ENCODE results near the gene MEGF11.
A peak's percentile ranks its signal among the peaks of the same experiment; 100 is the strongest.

MEGF11 gene

GRCh38 chr15:66047321-66048024 lies 206.1 kb downstream of the MEGF11 start:
- DNase-seq = no peak

DNA sequence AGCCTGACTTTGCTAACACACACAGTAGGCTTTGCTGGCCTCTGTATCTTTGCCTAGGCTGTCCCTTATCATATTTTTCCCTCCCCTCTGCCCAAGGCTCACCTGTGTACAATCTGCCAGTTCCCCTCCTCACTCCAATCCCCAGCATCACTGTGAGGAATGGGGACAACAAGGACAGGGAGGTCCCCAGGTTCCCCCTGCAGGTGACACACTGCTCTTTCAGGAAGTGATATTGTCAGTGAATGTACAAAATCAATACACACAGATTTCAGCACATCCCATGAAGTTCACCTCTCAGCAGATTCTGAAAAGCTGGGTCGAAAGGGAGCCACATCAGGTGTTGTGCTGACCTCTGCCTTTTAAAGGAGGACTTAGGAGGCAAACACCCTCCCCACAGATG lies 206.8 kb downstream of the MEGF11 start:
- no peak for DNase-seq

- no peak for DNase-seq
Observed at GRCh38 chr15:66046326-66046725, 207.2 kb downstream of the MEGF11 start.

DNA sequence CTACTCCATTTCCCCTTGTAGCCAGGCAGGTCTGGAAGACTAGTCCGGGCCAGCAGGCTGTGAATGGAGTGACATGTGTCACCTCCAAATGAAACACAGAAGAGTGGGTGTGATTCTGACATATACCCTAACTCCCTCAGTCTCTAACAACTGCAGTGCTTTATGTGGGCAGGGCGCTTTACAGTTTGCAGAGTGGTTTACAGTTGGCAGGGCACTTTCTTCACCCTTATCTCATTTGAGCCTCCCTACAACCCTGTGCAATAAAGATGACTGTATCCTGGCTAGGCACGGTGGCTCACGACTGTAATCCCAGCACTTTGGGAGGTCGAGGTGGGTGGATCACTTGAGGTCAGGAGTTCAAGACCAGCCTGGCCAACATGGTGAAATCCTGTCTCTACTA lies 208.0 kb downstream of the MEGF11 start:
- no peak for DNase-seq

GRCh38 chr15:66044837-66045236 lies 208.7 kb downstream of the MEGF11 start:
- no peak for DNase-seq

GRCh38 chr15:66043264-66043663 lies 210.3 kb downstream of the MEGF11 start:
- no peak for DNase-seq

- DNase-seq = no peak
Observed at GRCh38 chr15:66042624-66043023, 210.9 kb downstream of the MEGF11 start.

DNA sequence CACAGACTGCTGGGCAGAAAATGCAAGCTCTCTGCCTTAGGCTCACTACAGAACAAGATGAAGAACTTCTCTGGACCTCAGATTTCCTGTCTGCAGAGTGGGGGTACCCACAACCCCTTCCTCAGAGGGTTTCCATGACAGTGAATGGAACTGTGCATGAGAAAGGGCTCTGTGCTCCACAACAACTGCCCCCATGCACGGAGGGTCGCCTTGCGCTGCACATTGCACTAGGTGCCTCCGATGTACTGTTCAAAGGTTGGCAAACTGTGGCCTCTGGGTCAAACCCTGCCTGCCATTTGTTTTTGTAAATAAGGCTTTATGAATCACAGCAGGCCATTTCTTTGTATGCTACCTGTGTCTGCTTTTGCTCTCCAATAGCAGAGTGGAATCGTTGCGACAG lies 212.3 kb downstream of the MEGF11 start:
- DNase-seq = no peak

- no peak for DNase-seq
Observed at GRCh38 chr15:66040211-66040892, 213.2 kb downstream of the MEGF11 start.

DNA sequence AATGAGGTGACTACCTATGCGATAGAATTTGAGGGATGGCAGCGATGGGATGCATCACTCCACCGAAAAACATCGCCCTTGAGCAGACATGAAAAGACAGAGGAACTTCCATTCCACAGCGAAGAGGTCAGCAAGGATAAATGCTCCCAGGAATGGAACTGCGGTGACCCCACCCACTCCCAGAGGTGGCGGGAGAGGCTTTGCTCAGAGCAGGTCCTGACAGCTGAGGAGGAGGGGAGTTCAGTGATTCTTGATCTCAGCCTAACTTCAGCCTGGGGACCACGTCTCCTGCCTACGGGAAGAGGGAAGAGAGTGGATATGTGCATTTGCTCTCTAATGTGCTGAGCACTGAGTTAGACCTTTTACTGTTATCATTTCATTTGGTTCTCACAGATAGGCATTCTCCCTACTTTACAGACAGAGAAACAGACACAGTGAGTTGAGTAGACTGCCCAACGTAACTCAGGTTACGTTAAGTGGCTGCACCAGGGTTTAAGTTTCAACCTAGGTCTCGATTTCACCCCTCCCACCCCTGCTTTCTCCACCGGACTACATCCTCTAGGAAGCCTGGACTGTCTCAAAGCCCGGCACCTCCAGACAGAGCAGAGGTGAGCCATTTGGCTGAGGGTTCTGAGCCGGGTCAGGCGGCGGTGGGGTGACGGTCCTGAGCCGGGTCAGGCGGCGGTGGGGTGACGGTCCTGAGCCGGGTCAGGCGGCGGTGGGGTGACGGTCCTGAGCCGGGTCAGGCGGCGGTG lies 214.3 kb downstream of the MEGF11 start:
- peak; percentile 2 for DNase-seq

GRCh38 chr15:66038387-66039116 lies 215.0 kb downstream of the MEGF11 start:
- DNase-seq = no peak

- DNase-seq = no peak
Observed at GRCh38 chr15:66036859-66037258, 216.7 kb downstream of the MEGF11 start.

DNA sequence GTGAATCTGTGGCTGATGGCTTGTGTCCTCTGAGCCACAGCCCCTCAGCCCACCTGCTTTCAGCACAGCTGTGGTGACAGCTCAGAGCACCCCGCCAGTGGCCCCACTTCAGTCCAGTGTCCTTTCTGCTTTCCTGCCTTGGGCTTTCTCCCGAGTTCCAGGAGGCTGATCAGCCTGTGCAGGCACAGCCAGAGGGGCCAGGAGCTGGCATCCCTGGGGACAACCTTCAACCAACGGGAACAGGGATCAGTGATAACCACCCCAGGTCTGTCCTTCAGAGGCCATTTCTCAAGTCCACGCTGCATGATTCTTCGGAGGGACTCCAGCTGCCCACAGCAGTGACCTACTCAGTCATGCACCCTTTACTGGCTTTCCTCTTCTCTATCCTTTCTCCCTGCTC lies 217.6 kb downstream of the MEGF11 start:
- no peak for DNase-seq

DNA sequence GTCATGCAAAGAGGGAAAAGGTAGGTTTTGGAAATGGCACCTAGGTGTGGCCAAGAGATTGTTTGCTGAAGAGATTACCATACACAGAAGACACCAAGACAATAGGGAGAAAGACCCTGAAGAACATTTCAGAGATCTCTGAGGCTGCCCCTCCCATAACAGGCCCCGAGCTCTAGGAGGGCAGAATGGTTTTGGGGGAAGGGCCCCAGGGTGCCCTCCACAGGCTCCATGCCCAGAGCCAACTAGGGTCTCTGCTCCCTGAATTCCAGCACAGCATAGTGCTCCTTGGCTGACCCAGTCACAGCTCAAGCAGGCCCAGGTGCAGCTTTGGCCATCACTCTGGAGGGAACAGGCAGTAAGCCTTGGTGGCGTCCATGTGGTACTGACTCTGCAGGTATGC lies 220.4 kb downstream of the MEGF11 start:
- DNase-seq = no peak

GRCh38 chr15:66032006-66032405 lies 221.5 kb downstream of the MEGF11 start:
- no peak for DNase-seq

GRCh38 chr15:66030650-66031049 lies 222.9 kb downstream of the MEGF11 start:
- DNase-seq = no peak

- no peak for DNase-seq
Observed at GRCh38 chr15:66029650-66030049, 223.9 kb downstream of the MEGF11 start.

DNA sequence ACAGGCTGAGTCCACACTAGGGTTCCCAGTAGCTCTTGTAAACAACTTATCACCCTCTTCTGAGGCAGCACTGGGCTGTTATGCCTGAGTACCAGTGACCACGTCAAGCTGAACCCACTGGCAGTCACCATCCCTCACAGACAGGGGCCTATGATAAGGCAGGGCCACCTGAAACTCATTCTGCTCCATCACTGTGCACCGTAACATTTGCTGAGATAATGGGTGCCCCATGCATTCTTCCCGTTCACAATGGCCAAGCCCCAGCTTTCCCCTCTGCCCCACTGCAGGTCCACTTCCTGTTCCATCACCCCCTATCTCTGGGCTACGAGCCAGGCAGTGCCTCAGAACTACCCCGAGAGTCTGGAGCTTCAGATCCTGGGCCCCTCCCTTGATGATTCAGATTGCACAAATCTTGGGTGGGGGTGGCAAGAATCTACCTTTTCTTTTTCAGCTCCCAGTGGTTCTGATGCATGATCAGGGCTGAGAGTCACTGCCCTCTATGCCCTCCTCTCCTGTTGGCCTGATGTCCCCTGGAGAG lies 226.2 kb downstream of the MEGF11 start:
- no peak for DNase-seq

GRCh38 chr15:66025972-66026371 lies 227.6 kb downstream of the MEGF11 start:
- DNase-seq = no peak

- no peak for DNase-seq
Observed at GRCh38 chr15:66025015-66025452, 228.5 kb downstream of the MEGF11 start.

GRCh38 chr15:66024116-66024515 lies 229.4 kb downstream of the MEGF11 start:
- no peak for DNase-seq

- no peak for DNase-seq
Observed at GRCh38 chr15:66023311-66023972, 230.1 kb downstream of the MEGF11 start.
